Measurements from ENCODE around the gene ELL2. TPM values are rescaled to one million over a fixed set of nuclear protein-coding genes. Genes with fewer than 3 reads are reported as not detected.
A peak's percentile ranks its signal among the peaks of the same experiment; 100 is the strongest.

The ELL2 gene
- total and polyA plus RNA-seq, 2 of the 13 experiments (the other 11 are each of a cell fraction or from before 2014, with no cell fraction given) = 78.9 to 97.1 TPM

GRCh38 chr5:95878417-95879323, 83.0 kb downstream of the ELL2 start (continued):
- 0 out of 2 replicates have a peak, but pooled peaks have one; percentile 36 for TF ChIP-seq ZNF142 (CRISPR knock-in tag; IDR thresholded peaks at IDR 0.05)
- TF ChIP-seq FOXP4 (CRISPR knock-in tag; IDR thresholded peaks at IDR 0.05) = peak; percentile 62; the same call in 1 of the 2 replicates
- 0 out of 2 replicates have a peak, but pooled peaks have one; percentile 4 for TF ChIP-seq STAG1 (CRISPR knock-in tag; IDR thresholded peaks at IDR 0.05)
- TF ChIP-seq RBFOX2 (IDR thresholded peaks at IDR 0.05; ENCODE audit: low read depth, low read length) = peak; percentile 12; the same call in 1 of the 2 replicates
- TF ChIP-seq ZNF766 (CRISPR knock-in tag; IDR thresholded peaks at IDR 0.05; ENCODE audit: borderline replicate concordance) = peak; percentile 39; the same call in 1 of the 2 replicates
- TF ChIP-seq IRF2 (CRISPR knock-in tag; IDR thresholded peaks at IDR 0.05) = peak; percentile 60; the same call in 1 of the 2 replicates
- TF ChIP-seq SP1 (IDR thresholded peaks at IDR 0.05) = no peak
- TF ChIP-seq SP1 (CRISPR knock-in tag; IDR thresholded peaks at IDR 0.05) = no peak
- TF ChIP-seq RARA (CRISPR knock-in tag; IDR thresholded peaks at IDR 0.05) = peak; percentile 59; the same call in 1 of the 2 replicates
- 0 out of 2 replicates have a peak, but pooled peaks have one; percentile 45 for TF ChIP-seq SALL2 (CRISPR knock-in tag; IDR thresholded peaks at IDR 0.05)
- TF ChIP-seq HOXA3 (CRISPR knock-in tag; IDR thresholded peaks at IDR 0.05) = 0 out of 2 replicates have a peak, but pooled peaks have one; percentile 42
- peak; percentile 33; the same call in 1 of the 2 replicates for TF ChIP-seq FOXJ3 (CRISPR knock-in tag; IDR thresholded peaks at IDR 0.05; ENCODE audit: borderline replicate concordance)
- peak; percentile 78 for TF ChIP-seq ZNF687 (CRISPR knock-in tag; IDR thresholded peaks at IDR 0.05)
- TF ChIP-seq CBX5 (CRISPR knock-in tag; IDR thresholded peaks at IDR 0.05; ENCODE audit: borderline replicate concordance) = 0 out of 2 replicates have a peak, but pooled peaks have one; percentile 18
- no peak for TF ChIP-seq PAF1 (CRISPR knock-in tag; IDR thresholded peaks at IDR 0.05)
- TF ChIP-seq ZNF788 (CRISPR knock-in tag; IDR thresholded peaks at IDR 0.05; ENCODE audit: borderline replicate concordance) = no peak
- peak; percentile 20; the same call in 1 of the 2 replicates for TF ChIP-seq EHMT2 (IDR thresholded peaks at IDR 0.05; ENCODE audit: borderline replicate concordance, low read depth, low read length)

All from HepG2 (cell line).